ENCODE data around the gene SPATA13. TPM values are rescaled to one million over a fixed set of nuclear protein-coding genes. Genes with fewer than 3 reads are reported as not detected.

Gene SPATA13
- total RNA-seq, 1 donor from 2014 or later = 52.7 TPM

GRCh38 chr13:24167666-24168391, 7.3 kb downstream of the SPATA13 start:
- DNase-seq (ENCODE audit: low spot score) = no peak

- no peak for DNase-seq (ENCODE audit: low spot score)
Observed at GRCh38 chr13:24168392-24168750, 7.9 kb downstream of the SPATA13 start.

GRCh38 chr13:24168979-24169378, 8.5 kb downstream of the SPATA13 start:
- no peak for DNase-seq (ENCODE audit: low spot score)

GRCh38 chr13:24172071-24172470, 11.6 kb downstream of the SPATA13 start:
- DNase-seq (ENCODE audit: low spot score) = no peak

GRCh38 chr13:24173795-24174194, 13.3 kb downstream of the SPATA13 start:
- DNase-seq (ENCODE audit: low spot score) = no peak

GRCh38 chr13:24175847-24176246, 15.3 kb downstream of the SPATA13 start:
- no peak for DNase-seq (ENCODE audit: low spot score)

- DNase-seq (ENCODE audit: low spot score) = no peak
Observed at GRCh38 chr13:24176351-24177101, 16.0 kb downstream of the SPATA13 start.

- DNase-seq (ENCODE audit: low spot score) = no peak
Observed at GRCh38 chr13:24178847-24179485, 18.4 kb downstream of the SPATA13 start.

GRCh38 chr13:24179486-24179850, 18.9 kb downstream of the SPATA13 start:
- DNase-seq (ENCODE audit: low spot score) = no peak

- DNase-seq (ENCODE audit: low spot score) = no peak
Observed at GRCh38 chr13:24180750-24181377, 20.3 kb downstream of the SPATA13 start.

GRCh38 chr13:24181991-24182702, 21.6 kb downstream of the SPATA13 start:
- no peak for DNase-seq (ENCODE audit: low spot score)

GRCh38 chr13:24182703-24183081, 22.2 kb downstream of the SPATA13 start:
- DNase-seq (ENCODE audit: low spot score) = no peak

- DNase-seq (ENCODE audit: low spot score) = peak; percentile 67
Observed at GRCh38 chr13:24183741-24184182, 23.2 kb downstream of the SPATA13 start.

GRCh38 chr13:24184265-24184841, 23.8 kb downstream of the SPATA13 start:
- DNase-seq (ENCODE audit: low spot score) = peak; percentile 54

- no peak for DNase-seq (ENCODE audit: low spot score)
Observed at GRCh38 chr13:24184882-24185281, 24.4 kb downstream of the SPATA13 start.

GRCh38 chr13:24185591-24186232, 25.2 kb downstream of the SPATA13 start:
- DNase-seq (ENCODE audit: low spot score) = no peak

- no peak for DNase-seq (ENCODE audit: low spot score)
Observed at GRCh38 chr13:24187185-24187584, 26.7 kb downstream of the SPATA13 start.

GRCh38 chr13:24192057-24192810, 31.7 kb downstream of the SPATA13 start:
- DNase-seq (ENCODE audit: low spot score) = no peak

- no peak for DNase-seq (ENCODE audit: low spot score)
Observed at GRCh38 chr13:24192811-24193162, 32.3 kb downstream of the SPATA13 start.

GRCh38 chr13:24194447-24194846, 33.9 kb downstream of the SPATA13 start:
- no peak for DNase-seq (ENCODE audit: low spot score)
